GM18907 (cell line): ENCODE measurements around the gene MARCHF10.
A peak's percentile ranks its signal among the peaks of the same experiment; 100 is the strongest.

Experiments used
- ATAC-seq: cut with Tn5 transposase; IDR thresholded peaks from one replicate; pipeline ENCODE4 v1.9.1; 2021; ENCODE audit warnings: mild to moderate bottlenecking, moderate library complexity; ENCODE audit not compliant: unreplicated experiment

The MARCHF10 gene

GRCh38 chr17:62664336-62665120 is 143.6 kb downstream of the MARCHF10 start:
- ATAC-seq, result no peak

GRCh38 chr17:62663304-62663703 is 144.8 kb downstream of the MARCHF10 start:
- ATAC-seq, result no peak

- no peak for ATAC-seq
Measured at GRCh38 chr17:62662855-62663254, 145.3 kb downstream of the MARCHF10 start.

GRCh38 chr17:62661337-62661736 is 146.8 kb downstream of the MARCHF10 start:
- ATAC-seq, result no peak

GRCh38 chr17:62660629-62661118 is 147.4 kb downstream of the MARCHF10 start:
- no peak for ATAC-seq

GRCh38 chr17:62658136-62658920 is 149.8 kb downstream of the MARCHF10 start:
- ATAC-seq, result no peak

DNA sequence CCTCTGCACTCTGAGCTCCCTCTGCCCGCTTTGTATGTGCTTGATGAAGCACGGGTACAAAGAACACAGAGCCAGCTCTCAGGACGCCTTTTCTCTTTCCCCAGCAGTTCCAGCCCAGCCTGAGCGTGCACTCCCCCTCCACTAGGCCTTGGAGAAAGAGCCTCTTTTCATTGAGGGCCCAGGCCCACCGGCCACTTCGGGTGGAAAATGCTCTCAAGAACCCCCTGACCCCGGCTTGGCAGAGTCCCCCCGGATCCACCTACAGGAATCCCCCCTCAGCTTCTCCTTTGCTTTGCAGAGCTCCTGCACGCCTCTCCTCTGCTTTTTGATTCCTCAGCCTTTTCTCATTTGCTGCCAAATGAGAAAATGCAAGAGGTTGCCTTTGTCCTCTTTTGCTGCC is 150.4 kb downstream of the MARCHF10 start:
- no peak for ATAC-seq

- no peak for ATAC-seq
Measured at GRCh38 chr17:62657145-62657665, 150.9 kb downstream of the MARCHF10 start.

DNA sequence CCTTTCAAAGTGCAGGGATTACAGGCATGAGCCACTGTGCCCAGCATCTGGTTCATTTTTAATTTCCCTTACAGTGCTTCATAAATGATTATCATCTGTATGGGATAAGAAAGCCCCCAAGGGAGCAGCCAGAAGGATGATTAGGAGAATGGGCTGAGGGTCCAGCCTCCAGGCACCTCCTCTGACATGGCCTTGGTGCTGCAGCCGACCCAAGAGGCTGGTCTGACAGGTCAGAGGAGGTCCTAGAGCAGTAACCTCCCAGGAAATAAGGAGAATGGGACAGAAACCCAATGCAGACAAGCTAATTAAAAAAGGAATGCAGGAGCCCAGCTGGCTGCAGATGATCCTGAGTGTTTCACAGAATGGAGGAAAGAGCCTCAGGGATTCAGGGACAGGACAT is 151.7 kb downstream of the MARCHF10 start:
- no peak for ATAC-seq

DNA sequence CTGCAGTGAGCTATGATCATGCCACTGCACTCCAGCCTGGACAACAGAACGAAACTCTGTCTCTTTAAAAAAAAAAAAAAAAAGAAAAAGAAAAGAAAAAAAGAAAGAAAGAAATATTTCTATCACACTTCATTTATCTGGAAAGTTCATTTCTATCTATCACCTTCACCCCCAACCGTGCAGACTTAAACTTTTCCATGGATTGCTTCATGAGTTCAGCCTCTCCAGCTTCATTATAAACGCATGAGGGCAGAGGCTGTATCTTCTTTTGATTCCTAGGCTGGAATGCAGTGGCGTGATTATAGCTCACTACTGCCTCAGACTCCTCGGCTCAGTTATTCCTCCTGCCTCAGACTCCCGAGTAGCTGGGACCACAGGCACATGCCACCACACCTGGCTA is 152.5 kb downstream of the MARCHF10 start:
- no peak for ATAC-seq

DNA sequence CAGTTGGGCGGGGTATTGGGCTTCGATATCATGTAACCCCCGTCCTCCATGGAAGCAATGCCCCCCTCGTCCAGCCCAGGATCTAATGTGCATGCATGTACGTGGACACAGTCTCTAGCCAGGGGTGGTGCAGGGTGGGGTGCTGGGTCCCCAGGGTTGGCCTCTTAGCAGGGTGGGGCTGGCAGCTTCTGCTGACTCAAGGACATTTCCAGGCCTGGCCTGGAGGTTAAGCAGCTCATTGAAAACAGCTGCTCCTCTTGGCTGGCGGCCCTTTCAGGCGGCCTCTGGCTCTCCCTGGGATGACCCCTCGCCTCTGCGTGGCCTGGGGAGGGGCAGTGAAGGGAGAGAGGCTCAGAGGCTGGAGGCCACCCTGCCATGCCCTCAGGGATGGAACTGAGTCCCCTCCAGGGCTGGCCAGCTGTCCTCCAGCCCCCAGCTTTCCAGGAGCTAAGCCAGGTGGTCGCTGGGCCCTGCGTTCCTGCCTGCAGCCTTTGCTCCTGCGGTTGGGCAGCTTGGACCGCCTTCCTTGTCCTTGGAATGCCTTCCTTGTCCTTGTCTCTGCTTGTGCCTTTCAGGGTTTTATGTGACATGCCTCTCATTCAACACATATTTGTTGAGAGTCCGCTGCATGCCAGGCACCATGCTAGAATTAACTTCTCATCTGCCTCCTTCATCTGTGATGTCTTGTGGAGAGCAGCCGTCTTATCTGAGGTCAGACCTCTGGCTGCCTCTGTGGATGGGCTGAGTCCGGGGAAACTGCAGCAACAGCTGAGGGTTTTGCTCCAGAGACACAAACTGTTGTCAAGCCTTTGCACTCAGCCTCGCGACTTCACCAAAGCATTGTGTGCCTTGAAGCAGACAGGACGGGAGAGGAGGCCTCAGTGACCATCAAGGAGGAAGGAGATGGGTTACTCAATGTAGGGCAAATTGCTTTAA is 154.0 kb downstream of the MARCHF10 start:
- ATAC-seq, result no peak

GRCh38 chr17:62653002-62653825 is 154.9 kb downstream of the MARCHF10 start:
- ATAC-seq, result peak; percentile 82

GRCh38 chr17:62652251-62653001 is 155.7 kb downstream of the MARCHF10 start:
- no peak for ATAC-seq
